K562 (cell line): ENCODE measurements around the gene NDUFAF3. TPM values are rescaled to one million over a fixed set of nuclear protein-coding genes. Genes with fewer than 3 reads are reported as not detected.

Experiments
- CREBBP ChIP-seq: IDR thresholded peaks from one replicate; pipeline ENCODE4 v1.6.1; 2012; ENCODE audit warnings: low read depth, mild to moderate bottlenecking, control low read depth, inconsistent platforms, low read length
- EGR1 ChIP-seq: fragments of 450-650 bp; conservative IDR thresholded peaks from 2 replicates; pipeline ENCODE4 v1.6.1; 2017; ENCODE audit warnings: mild to moderate bottlenecking
- GTF2E2 ChIP-seq: fragments of 200-800 bp; sonication (Bioruptor generic); IDR thresholded peaks from 2 replicates; pipeline ENCODE4 v1.6.1; 2016; ENCODE audit warnings: missing genetic modification characterization, missing compliant biosample characterization
- PHB ChIP-seq: fragments of 250-450 bp; sonication (Bioruptor Pico); IDR thresholded peaks from 2 replicates; pipeline ENCODE4 v1.5.0; 2021
- SP2 ChIP-seq: IDR thresholded peaks from 2 replicates; pipeline ENCODE4 v1.6.1; 2011; ENCODE audit warnings: mild to moderate bottlenecking, low read depth, low read length, moderate library complexity; ENCODE audit not compliant: poor library complexity, severe bottlenecking; ENCODE audit errors: extremely low read depth
- SREBF1 ChIP-seq: fragments of 150-350 bp; IDR thresholded peaks from 2 replicates; pipeline ENCODE4 v1.6.1; 2014; ENCODE audit warnings: antibody characterized with exemption, low read depth, low read length, borderline replicate concordance
- ZFP36 ChIP-seq: fragments of 150-350 bp; IDR thresholded peaks from 2 replicates; pipeline ENCODE4 v1.6.1; 2018; ENCODE audit warnings: low read length, low read depth; ENCODE audit not compliant: partially characterized antibody
- ZNF12 ChIP-seq: sonication (generic); formaldehyde crosslinking; IDR thresholded peaks from 2 replicates; pipeline ENCODE4 v1.4.0; 2020; ENCODE audit warnings: mild to moderate bottlenecking, missing genetic modification reagents
- ZNF174 ChIP-seq: fragments of 250-450 bp; sonication (Bioruptor Pico); IDR thresholded peaks from 2 replicates; pipeline ENCODE4 v1.4.0; 2020; ENCODE audit warnings: mild to moderate bottlenecking
- ZNF212 ChIP-seq: fragments of 450-650 bp; formaldehyde crosslinking; IDR thresholded peaks from 2 replicates; pipeline ENCODE4 v1.4.0; 2020; ENCODE audit warnings: mild to moderate bottlenecking
- ZNF24 ChIP-seq: fragments of 450-650 bp; IDR thresholded peaks from 2 replicates; pipeline ENCODE4 v1.6.1; 2016
- ZNF583 ChIP-seq: fragments of 250-450 bp; sonication (Bioruptor Pico); IDR thresholded peaks from 2 replicates; pipeline ENCODE4 v1.4.0; 2020
- polyA plus RNA-seq, 8 experiments: library from polyadenylated mRNA; depleted of rRNA in 4 of 8; stranded (reverse) in 5 of 8; unstranded in 3 of 8; fragments of >200 nt; fragmentation: Nextera tagmentation in 2 of 8; fragmentation: Illumina TruSeq in 1 of 8; extraction: Ambion mirVana in 2 of 8; extraction: Trizol in 1 of 8; gene quantifications; 2 replicates each; pipeline versions ENCODE4 v1.2.1 to v1.2.3, GENCODE V29; 2011 to 2014; ENCODE audit warnings: inconsistent platforms in 1 of 8, missing spikeins in 1 of 8
- total RNA-seq, 7 experiments: library from RNA; depleted of rRNA in 6 of 7; stranded (reverse); fragments of >200 nt in 6 of 7; fragmentation: Illumina TruSeq in 2 of 7; extraction: Trizol in 2 of 7; gene quantifications; 2 replicates each; pipeline versions ENCODE4 v1.2.1 to v1.2.3, GENCODE V29; 2011 to 2021; ENCODE audit warnings: low replicate concordance in 1 of 7
- TF ChIP-seq, protein P1 (sequence below): fragments of 450-650 bp; formaldehyde crosslinking; conservative IDR thresholded peaks from 2 replicates; pipeline ENCODE4 v1.4.0; 2022; ENCODE audit warnings: mild to moderate bottlenecking, missing genetic modification characterization
- TF ChIP-seq, protein P2 (sequence below): sonication (generic); formaldehyde crosslinking; IDR thresholded peaks from 2 replicates; pipeline ENCODE4 v1.8.0; 2022; ENCODE audit warnings: mild to moderate bottlenecking, missing genetic modification reagents
- TF ChIP-seq, protein P3 (sequence below): sonication (generic); formaldehyde crosslinking; IDR thresholded peaks from 2 replicates; pipeline ENCODE4 v1.8.0; 2022; ENCODE audit warnings: missing genetic modification reagents, mild to moderate bottlenecking, moderate library complexity, borderline replicate concordance
- TF ChIP-seq, protein P4 (sequence below): sonication (generic); formaldehyde crosslinking; IDR thresholded peaks from 2 replicates; pipeline ENCODE4 v1.8.0; 2023; ENCODE audit warnings: mild to moderate bottlenecking, missing genetic modification reagents
- TF ChIP-seq, protein P5 (sequence below): sonication (generic); formaldehyde crosslinking; IDR thresholded peaks from 2 replicates; pipeline ENCODE4 v1.8.1; 2023; ENCODE audit warnings: mild to moderate bottlenecking, missing genetic modification reagents

The NDUFAF3 gene
- total and polyA plus RNA-seq, 9 of the 15 experiments (the other 6 are each of a cell fraction or from before 2014, with no cell fraction given): 17.0 to 127 (median 36.3) TPM

DNA sequence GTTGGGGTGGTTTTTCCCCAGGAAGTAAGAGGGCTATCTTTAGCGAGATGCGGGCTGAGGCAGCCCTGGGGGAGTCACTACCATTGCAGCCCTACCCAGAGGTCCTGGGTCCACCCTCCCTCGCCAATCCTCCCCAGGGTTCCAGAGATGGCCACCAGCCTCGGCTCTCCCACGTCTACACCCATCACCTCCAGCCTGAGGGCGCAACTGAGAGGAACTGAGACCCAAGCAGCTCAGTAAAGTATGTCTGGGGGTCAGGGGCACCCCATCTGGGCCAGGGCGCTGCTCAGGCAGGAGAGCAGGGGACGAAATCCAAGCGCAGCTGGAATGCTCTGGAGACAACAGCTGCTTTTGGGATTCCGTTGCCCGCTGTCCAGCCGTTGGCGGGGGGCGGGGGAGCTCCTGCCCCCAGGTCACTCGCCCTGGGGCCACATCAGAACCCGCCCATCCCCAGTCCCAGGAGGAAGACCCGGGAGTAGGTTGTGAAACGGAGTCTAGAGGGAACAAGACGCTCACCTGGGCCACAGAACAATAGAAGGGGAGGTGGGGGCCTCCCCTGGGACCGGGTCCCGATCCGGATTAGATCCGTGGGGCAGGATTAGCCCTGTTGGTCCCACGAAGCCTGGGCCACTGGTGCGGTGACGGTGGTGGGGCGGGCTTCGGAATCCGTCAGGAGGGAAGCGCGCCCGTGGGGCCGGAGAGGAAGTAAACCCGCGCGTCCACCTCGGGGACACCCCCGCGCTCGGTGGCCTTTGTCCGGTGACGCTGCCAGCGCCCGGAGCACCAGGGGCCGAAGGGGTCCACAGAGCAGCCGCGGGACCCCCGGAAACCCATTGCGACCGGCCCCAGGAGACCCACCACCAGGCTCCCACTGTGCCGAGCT, 1.4 kb upstream of the NDUFAF3 start (continued):
- TF ChIP-seq PHB: no peak
- no peak for TF ChIP-seq CREBBP
- TF ChIP-seq, protein P1, sequence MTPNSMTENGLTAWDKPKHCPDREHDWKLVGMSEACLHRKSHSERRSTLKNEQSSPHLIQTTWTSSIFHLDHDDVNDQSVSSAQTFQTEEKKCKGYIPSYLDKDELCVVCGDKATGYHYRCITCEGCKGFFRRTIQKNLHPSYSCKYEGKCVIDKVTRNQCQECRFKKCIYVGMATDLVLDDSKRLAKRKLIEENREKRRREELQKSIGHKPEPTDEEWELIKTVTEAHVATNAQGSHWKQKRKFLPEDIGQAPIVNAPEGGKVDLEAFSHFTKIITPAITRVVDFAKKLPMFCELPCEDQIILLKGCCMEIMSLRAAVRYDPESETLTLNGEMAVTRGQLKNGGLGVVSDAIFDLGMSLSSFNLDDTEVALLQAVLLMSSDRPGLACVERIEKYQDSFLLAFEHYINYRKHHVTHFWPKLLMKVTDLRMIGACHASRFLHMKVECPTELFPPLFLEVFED (CRISPR knock-in tag): no peak
- peak; percentile 31; the same call in 1 of the 2 replicates for TF ChIP-seq EGR1
- TF ChIP-seq ZNF174: no peak
- no peak for TF ChIP-seq ZFP36
- no peak for TF ChIP-seq ZNF583 (CRISPR knock-in tag)
- TF ChIP-seq, protein P2, sequence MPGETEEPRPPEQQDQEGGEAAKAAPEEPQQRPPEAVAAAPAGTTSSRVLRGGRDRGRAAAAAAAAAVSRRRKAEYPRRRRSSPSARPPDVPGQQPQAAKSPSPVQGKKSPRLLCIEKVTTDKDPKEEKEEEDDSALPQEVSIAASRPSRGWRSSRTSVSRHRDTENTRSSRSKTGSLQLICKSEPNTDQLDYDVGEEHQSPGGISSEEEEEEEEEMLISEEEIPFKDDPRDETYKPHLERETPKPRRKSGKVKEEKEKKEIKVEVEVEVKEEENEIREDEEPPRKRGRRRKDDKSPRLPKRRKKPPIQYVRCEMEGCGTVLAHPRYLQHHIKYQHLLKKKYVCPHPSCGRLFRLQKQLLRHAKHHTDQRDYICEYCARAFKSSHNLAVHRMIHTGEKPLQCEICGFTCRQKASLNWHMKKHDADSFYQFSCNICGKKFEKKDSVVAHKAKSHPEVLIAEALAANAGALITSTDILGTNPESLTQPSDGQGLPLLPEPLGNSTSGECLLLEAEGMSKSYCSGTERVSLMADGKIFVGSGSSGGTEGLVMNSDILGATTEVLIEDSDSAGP: no peak
- TF ChIP-seq, protein P3, sequence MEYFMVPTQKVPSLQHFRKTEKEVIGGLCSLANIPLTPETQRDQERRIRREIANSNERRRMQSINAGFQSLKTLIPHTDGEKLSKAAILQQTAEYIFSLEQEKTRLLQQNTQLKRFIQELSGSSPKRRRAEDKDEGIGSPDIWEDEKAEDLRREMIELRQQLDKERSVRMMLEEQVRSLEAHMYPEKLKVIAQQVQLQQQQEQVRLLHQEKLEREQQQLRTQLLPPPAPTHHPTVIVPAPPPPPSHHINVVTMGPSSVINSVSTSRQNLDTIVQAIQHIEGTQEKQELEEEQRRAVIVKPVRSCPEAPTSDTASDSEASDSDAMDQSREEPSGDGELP: no peak
- TF ChIP-seq GTF2E2 (tag): no peak; the same call in 1 of the 2 replicates
- TF ChIP-seq SP2: no peak
- TF ChIP-seq SREBF1: no peak
- TF ChIP-seq ZNF12 (CRISPR knock-in tag): no peak
- TF ChIP-seq ZNF212: no peak
- TF ChIP-seq, protein P4, sequence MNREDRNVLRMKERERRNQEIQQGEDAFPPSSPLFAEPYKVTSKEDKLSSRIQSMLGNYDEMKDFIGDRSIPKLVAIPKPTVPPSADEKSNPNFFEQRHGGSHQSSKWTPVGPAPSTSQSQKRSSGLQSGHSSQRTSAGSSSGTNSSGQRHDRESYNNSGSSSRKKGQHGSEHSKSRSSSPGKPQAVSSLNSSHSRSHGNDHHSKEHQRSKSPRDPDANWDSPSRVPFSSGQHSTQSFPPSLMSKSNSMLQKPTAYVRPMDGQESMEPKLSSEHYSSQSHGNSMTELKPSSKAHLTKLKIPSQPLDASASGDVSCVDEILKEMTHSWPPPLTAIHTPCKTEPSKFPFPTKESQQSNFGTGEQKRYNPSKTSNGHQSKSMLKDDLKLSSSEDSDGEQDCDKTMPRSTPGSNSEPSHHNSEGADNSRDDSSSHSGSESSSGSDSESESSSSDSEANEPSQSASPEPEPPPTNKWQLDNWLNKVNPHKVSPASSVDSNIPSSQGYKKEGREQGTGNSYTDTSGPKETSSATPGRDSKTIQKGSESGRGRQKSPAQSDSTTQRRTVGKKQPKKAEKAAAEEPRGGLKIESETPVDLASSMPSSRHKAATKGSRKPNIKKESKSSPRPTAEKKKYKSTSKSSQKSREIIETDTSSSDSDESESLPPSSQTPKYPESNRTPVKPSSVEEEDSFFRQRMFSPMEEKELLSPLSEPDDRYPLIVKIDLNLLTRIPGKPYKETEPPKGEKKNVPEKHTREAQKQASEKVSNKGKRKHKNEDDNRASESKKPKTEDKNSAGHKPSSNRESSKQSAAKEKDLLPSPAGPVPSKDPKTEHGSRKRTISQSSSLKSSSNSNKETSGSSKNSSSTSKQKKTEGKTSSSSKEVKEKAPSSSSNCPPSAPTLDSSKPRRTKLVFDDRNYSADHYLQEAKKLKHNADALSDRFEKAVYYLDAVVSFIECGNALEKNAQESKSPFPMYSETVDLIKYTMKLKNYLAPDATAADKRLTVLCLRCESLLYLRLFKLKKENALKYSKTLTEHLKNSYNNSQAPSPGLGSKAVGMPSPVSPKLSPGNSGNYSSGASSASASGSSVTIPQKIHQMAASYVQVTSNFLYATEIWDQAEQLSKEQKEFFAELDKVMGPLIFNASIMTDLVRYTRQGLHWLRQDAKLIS (CRISPR knock-in tag): no peak
- no peak for TF ChIP-seq ZNF24
- TF ChIP-seq, protein P5, sequence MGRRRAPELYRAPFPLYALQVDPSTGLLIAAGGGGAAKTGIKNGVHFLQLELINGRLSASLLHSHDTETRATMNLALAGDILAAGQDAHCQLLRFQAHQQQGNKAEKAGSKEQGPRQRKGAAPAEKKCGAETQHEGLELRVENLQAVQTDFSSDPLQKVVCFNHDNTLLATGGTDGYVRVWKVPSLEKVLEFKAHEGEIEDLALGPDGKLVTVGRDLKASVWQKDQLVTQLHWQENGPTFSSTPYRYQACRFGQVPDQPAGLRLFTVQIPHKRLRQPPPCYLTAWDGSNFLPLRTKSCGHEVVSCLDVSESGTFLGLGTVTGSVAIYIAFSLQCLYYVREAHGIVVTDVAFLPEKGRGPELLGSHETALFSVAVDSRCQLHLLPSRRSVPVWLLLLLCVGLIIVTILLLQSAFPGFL (CRISPR knock-in tag): no peak
